Lower lobe of right lung (tissue), 2 donors: Measurements from ENCODE around the gene SBSN. TPM values are rescaled to one million over a fixed set of nuclear protein-coding genes. Genes with fewer than 3 reads are reported as not detected.

Experiments used
- ATAC-seq, 2 donors: fragments of 200-7000 bp; cut with Tn5 transposase; one replicate each; pipeline ENCODE4 v1.9.1; 2020 to 2022; ENCODE audit warnings: mild to moderate bottlenecking in 2 of 2, moderate library complexity in 2 of 2
- DNase-seq: peaks from one replicate; pipeline ENCODE4 v3.0.0-alpha.2; 2020
- H3K27ac ChIP-seq: fragments of 200-600 bp; one replicate; pipeline ENCODE4 v1.8.0; 2022
- H3K27me3 ChIP-seq: fragments of 200-600 bp; one replicate; pipeline ENCODE4 v1.8.0; 2022; ENCODE audit warnings: low read depth
- H3K36me3 ChIP-seq: fragments of 200-600 bp; one replicate; pipeline ENCODE4 v1.8.0; 2022; ENCODE audit warnings: mild to moderate bottlenecking
- H3K4me1 ChIP-seq: fragments of 200-600 bp; one replicate; pipeline ENCODE4 v1.8.0; 2022
- H3K4me3 ChIP-seq: fragments of 200-600 bp; one replicate; pipeline ENCODE4 v1.8.0; 2022; ENCODE audit warnings: mild to moderate bottlenecking
- H3K9me3 ChIP-seq: fragments of 200-600 bp; one replicate; pipeline ENCODE4 v1.8.0; 2022
- CTCF ChIP-seq: fragments of 200-600 bp; IDR thresholded peaks from one replicate; pipeline ENCODE4 v1.8.0; 2022; ENCODE audit warnings: antibody characterized with exemption, mild to moderate bottlenecking
- intact Hi-C: fragments of 100-400 bp; cut with DNase I; formaldehyde crosslinking; loops from one replicate; pipeline ENCODE4 v1.11.0; 2022
- total RNA-seq: library from RNA; stranded (reverse); fragmentation: NEBNext Ultra II Directional; extraction: Animal tissue kit (Norgen Biotek cat#: 25700); gene quantifications from one replicate; pipeline ENCODE4 v1.2.1, GENCODE V29; 2021
- donor health status: DM: no; HTN: yes; CAD: no; lungs with severe emphysema.

SBSN gene
- total RNA-seq, 1 donor from 2014 or later = not detected

GRCh38 chr19:35563207-35563829, 35.2 kb upstream of the SBSN start, which contains the start of gene ATP4A:
Gene ATP4A, minus strand, starts transcription at chr19:35563658. Its CDS starts 29 bp downstream, at chr19:35563629.
- ATAC-seq = peak in 1 of 2 donors; percentile 14
- Histone ChIP-seq H3K36me3 (no peaks in the 10 kb centered on the region), H3K27me3 (peaks cover 30% of the 10 kb centered on the region), H3K4me1 (peaks cover 2% of the 10 kb centered on the region), H3K4me3 (no peak within 1 kb of the TSS), H3K27ac (no peak within 1 kb of the TSS), H3K9me3 (no peaks in the 10 kb centered on the region)
- no peak for TF ChIP-seq CTCF
- intact Hi-C loops = no loop called here
- DNase-seq = no peak

- DNase-seq = no peak
- no peak overlapping the region for H3K27ac ChIP-seq
- H3K36me3 ChIP-seq = no peaks in the 10 kb centered on the region
- ATAC-seq = no peak
- H3K27me3 ChIP-seq = peaks cover 31% of the 10 kb centered on the region
- no peak overlapping the region for H3K4me3 ChIP-seq
- no peaks in the 10 kb centered on the region for H3K9me3 ChIP-seq
- peaks cover 7% of the 10 kb centered on the region for H3K4me1 ChIP-seq
- intact Hi-C loops = no loop called here
- no peak for TF ChIP-seq CTCF
Observed at GRCh38 chr19:35562776-35563175, 34.7 kb upstream of the SBSN start.

GRCh38 chr19:35562336-35562735, 34.2 kb upstream of the SBSN start:
- H3K36me3 ChIP-seq = no peaks in the 10 kb centered on the region
- H3K4me3 ChIP-seq = no peak overlapping the region
- intact Hi-C loops = no loop called here
- no peak overlapping the region for H3K27ac ChIP-seq
- peaks cover 32% of the 10 kb centered on the region for H3K27me3 ChIP-seq
- H3K9me3 ChIP-seq = no peaks in the 10 kb centered on the region
- peaks cover 7% of the 10 kb centered on the region for H3K4me1 ChIP-seq
- ATAC-seq = no peak
- TF ChIP-seq CTCF = no peak
- DNase-seq = no peak

GRCh38 chr19:35561436-35561835, 33.3 kb upstream of the SBSN start:
- intact Hi-C loops = no loop called here
- Histone ChIP-seq H3K9me3 (no peaks in the 10 kb centered on the region), H3K36me3 (no peaks in the 10 kb centered on the region), H3K4me3 (no peak overlapping the region), H3K27me3 (peaks cover 37% of the 10 kb centered on the region), H3K4me1 (peaks cover 7% of the 10 kb centered on the region), H3K27ac (no peak overlapping the region)
- no peak for ATAC-seq
- DNase-seq = no peak
- TF ChIP-seq CTCF = no peak

- H3K9me3 ChIP-seq = no peaks in the 10 kb centered on the region
- TF ChIP-seq CTCF = no peak
- no peak overlapping the region for H3K27ac ChIP-seq
- peaks cover 7% of the 10 kb centered on the region for H3K4me1 ChIP-seq
- H3K36me3 ChIP-seq = no peaks in the 10 kb centered on the region
- intact Hi-C loops = no loop called here
- DNase-seq (no peak), ATAC-seq (no peak)
- H3K27me3 ChIP-seq = peaks cover 37% of the 10 kb centered on the region
- H3K4me3 ChIP-seq = no peak overlapping the region
Observed at GRCh38 chr19:35560677-35561076, 32.6 kb upstream of the SBSN start.
